ENCODE measurements around the gene ACTMAP. TPM values are rescaled to one million over a fixed set of nuclear protein-coding genes. Genes with fewer than 3 reads are reported as not detected.

The ACTMAP gene
- total and polyA plus RNA-seq, 2 experiments from 2014 or later = 2.5 to 7.3 TPM

DNA sequence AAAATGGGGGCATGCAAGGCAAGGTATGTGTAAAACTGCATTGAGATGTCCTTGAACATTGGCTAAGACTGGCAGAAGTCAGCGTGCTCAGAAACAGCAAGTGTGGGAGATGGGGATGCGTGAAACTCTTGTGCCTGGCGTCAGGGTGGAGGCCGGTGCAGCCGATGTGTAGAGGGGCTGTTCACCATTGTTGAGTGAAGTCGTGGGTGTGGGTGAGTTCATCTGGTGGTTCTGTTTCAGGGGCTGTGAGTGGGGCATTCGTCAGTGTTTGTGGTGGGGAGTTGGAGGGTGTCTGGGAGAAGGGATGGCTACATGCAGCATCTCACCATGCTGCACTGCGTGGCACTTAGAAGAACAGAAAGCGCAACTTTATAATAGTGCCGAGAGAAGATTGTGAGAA, 13.7 kb upstream of the ACTMAP start:
- Histone ChIP-seq H3K9me2 (ENCODE audit: insufficient read depth) (no peaks in the 10 kb centered on the region), H3K79me2 (ENCODE audit: insufficient read depth) (peaks cover 30% of the 10 kb centered on the region), H3K36me3 (ENCODE audit: low read depth) (peaks cover 57% of the 10 kb centered on the region), H3K27me3 (replicated peaks; ENCODE audit: insufficient read depth) (no peaks in the 10 kb centered on the region), H3K4me3 (no peak overlapping the region), H3K4me2 (ENCODE audit: unreplicated experiment) (no peak overlapping the region), H3K27ac (no peak overlapping the region), H2AFZ (no peak overlapping the region), H3K4me1 (ENCODE audit: insufficient read depth) (no peaks in the 10 kb centered on the region), H3F3A (ENCODE audit: insufficient read depth) (0 out of 2 replicates have a peak, but pooled peaks cover 5% of the 10 kb centered on the region), H3K9me3 (ENCODE audit: low read depth) (no peaks in the 10 kb centered on the region), H3K9ac (no peak overlapping the region), H4K20me1 (ENCODE audit: insufficient read depth) (no peaks in the 10 kb centered on the region)
- no peak for DNase-seq
- 89 to 94% methylated on average over 10 of the region's 10 CpGs for WGBS, 2 experiments (ENCODE audit: low coverage in 1 of 2, low lambda C conversion rate in 2 of 2, missing lambda C conversion rate in 2 of 2)
- TF ChIP-seq EZH2phosphoT487 (IDR thresholded peaks at IDR 0.05; ENCODE audit: insufficient read depth, low read depth) (no peak), EZH2 (IDR thresholded peaks at IDR 0.05; ENCODE audit: insufficient read depth, poor library complexity, severe bottlenecking) (no peak)
- in situ Hi-C loops (cut with MboI) = no loop called here

DNA sequence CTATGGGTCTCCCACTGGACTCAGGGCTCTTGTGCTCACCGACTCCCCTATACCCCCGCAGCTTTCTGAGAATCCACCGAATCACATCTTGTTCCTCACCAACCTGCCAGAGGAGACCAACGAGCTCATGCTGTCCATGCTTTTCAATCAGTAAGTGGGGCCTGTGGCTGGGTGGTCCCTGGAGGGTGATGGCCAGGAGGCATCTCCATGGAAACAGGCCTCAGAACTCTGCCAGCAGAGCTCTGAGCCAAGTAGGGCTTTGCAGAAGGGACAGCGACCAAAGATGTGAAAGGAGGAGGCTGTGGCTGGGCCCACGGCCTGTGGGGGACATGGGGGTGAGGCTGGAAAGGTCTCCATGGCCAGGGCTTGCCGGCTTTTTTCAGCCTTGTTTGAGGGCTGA, 13.2 kb upstream of the ACTMAP start:
- in situ Hi-C loops (cut with MboI) = no loop called here
- Histone ChIP-seq H3K79me2 (ENCODE audit: insufficient read depth) (peaks cover 34% of the 10 kb centered on the region), H3K9ac (no peak overlapping the region), H3K4me1 (ENCODE audit: insufficient read depth) (no peaks in the 10 kb centered on the region), H3K4me3 (no peak overlapping the region), H3K27me3 (replicated peaks; ENCODE audit: insufficient read depth) (no peaks in the 10 kb centered on the region), H3K27ac (no peak overlapping the region), H4K20me1 (ENCODE audit: insufficient read depth) (no peaks in the 10 kb centered on the region), H2AFZ (no peak overlapping the region), H3K9me3 (ENCODE audit: low read depth) (no peaks in the 10 kb centered on the region), H3K36me3 (ENCODE audit: low read depth) (peaks cover 60% of the 10 kb centered on the region), H3F3A (ENCODE audit: insufficient read depth) (0 out of 2 replicates have a peak, but pooled peaks cover 5% of the 10 kb centered on the region), H3K4me2 (ENCODE audit: unreplicated experiment) (no peak overlapping the region), H3K9me2 (ENCODE audit: insufficient read depth) (no peaks in the 10 kb centered on the region)
- DNase-seq = no peak
- TF ChIP-seq EZH2 (IDR thresholded peaks at IDR 0.05; ENCODE audit: insufficient read depth, poor library complexity, severe bottlenecking) (no peak), EZH2phosphoT487 (IDR thresholded peaks at IDR 0.05; ENCODE audit: insufficient read depth, low read depth) (no peak)
- WGBS, 2 experiments (ENCODE audit: low coverage in 1 of 2, low lambda C conversion rate in 2 of 2, missing lambda C conversion rate in 2 of 2) = 96 to 97% methylated on average over 7 of the region's 7 CpGs

DNA sequence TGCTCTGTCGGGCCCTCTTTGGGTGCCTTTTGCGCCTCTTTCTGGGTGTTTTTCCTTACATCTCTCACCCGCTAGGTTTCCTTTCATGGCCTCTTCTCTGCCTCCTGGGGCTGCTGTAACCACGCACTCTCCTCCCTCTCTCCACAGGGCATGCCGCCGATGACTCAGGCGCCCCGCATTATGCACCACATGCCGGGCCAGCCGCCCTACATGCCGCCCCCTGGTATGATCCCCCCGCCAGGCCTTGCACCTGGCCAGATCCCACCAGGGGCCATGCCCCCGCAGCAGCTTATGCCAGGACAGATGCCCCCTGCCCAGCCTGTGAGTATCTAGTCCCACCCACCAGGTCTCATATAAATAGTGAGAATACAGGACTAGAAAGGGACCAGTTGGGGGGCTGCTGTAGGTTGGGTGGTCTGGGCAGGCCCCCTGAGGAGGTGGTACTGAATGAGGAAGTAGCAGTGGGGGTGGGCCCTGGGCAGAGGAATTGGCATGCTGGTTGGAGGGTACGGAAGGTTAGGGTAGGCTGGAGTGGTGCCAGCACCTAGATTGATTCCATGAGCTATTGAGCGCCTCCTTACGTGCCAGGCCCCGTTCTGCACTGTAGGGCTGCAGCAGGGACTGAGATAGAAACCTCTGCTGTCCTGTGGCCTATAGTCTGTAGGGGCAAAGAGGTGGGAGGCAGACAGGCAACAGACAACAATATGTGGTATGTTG, 12.6 kb upstream of the ACTMAP start:
- in situ Hi-C loops (cut with MboI) = no loop called here
- no peaks in the 10 kb centered on the region for H3K9me2 ChIP-seq (ENCODE audit: insufficient read depth)
- 87 to 90% methylated on average over 16 to 17 of the region's 17 CpGs for WGBS, 2 experiments (ENCODE audit: low coverage in 1 of 2, low lambda C conversion rate in 2 of 2, missing lambda C conversion rate in 2 of 2)
- H3K4me3 ChIP-seq = no peak overlapping the region
- H3K9me3 ChIP-seq (ENCODE audit: low read depth) = no peaks in the 10 kb centered on the region
- no peak overlapping the region for H3K27ac ChIP-seq
- H3K4me1 ChIP-seq (ENCODE audit: insufficient read depth) = no peaks in the 10 kb centered on the region
- no peak overlapping the region for H3K9ac ChIP-seq
- H3K79me2 ChIP-seq (ENCODE audit: insufficient read depth) = peaks cover 40% of the 10 kb centered on the region
- H4K20me1 ChIP-seq (ENCODE audit: insufficient read depth) = no peaks in the 10 kb centered on the region
- H3K4me2 ChIP-seq (ENCODE audit: unreplicated experiment) = no peak overlapping the region
- 0 out of 2 replicates have a peak, but pooled peaks cover 5% of the 10 kb centered on the region for H3F3A ChIP-seq (ENCODE audit: insufficient read depth)
- TF ChIP-seq EZH2phosphoT487 (IDR thresholded peaks at IDR 0.05; ENCODE audit: insufficient read depth, low read depth) (no peak), EZH2 (IDR thresholded peaks at IDR 0.05; ENCODE audit: insufficient read depth, poor library complexity, severe bottlenecking) (no peak)
- no peak for DNase-seq
- H3K27me3 ChIP-seq (replicated peaks; ENCODE audit: insufficient read depth) = no peaks in the 10 kb centered on the region
- no peak overlapping the region for H2AFZ ChIP-seq
- peaks cover 66% of the 10 kb centered on the region for H3K36me3 ChIP-seq (ENCODE audit: low read depth)

DNA sequence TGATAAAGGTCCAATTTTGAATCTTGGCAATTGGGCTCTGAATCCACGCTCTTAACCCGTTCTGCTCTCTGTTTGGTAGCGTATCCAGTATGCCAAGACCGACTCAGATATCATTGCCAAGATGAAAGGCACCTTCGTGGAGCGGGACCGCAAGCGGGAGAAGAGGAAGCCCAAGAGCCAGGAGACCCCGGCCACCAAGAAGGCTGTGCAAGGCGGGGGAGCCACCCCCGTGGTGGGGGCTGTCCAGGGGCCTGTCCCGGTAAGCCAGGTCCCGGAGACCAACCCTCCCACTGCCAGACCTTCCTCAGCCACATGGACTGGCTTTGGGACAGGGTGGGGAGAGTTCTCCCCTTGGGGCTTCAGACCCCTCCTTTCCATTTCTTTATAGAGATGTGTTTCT, 9.1 kb upstream of the ACTMAP start:
- no peaks in the 10 kb centered on the region for H3K27me3 ChIP-seq (replicated peaks; ENCODE audit: insufficient read depth)
- H2AFZ ChIP-seq = no peak overlapping the region
- peaks cover 50% of the 10 kb centered on the region for H3K36me3 ChIP-seq (ENCODE audit: low read depth)
- no peak overlapping the region for H3K9ac ChIP-seq
- H3K4me3 ChIP-seq = no peak overlapping the region
- no peaks in the 10 kb centered on the region for H3K9me3 ChIP-seq (ENCODE audit: low read depth)
- WGBS, 2 experiments (ENCODE audit: low coverage in 1 of 2, low lambda C conversion rate in 2 of 2, missing lambda C conversion rate in 2 of 2) = 86 to 90% methylated on average over 10 to 13 of the region's 13 CpGs
- TF ChIP-seq EZH2 (IDR thresholded peaks at IDR 0.05; ENCODE audit: insufficient read depth, poor library complexity, severe bottlenecking) (no peak), EZH2phosphoT487 (IDR thresholded peaks at IDR 0.05; ENCODE audit: insufficient read depth, low read depth) (no peak)
- peaks cover 74% of the 10 kb centered on the region for H3K79me2 ChIP-seq (ENCODE audit: insufficient read depth)
- H3K27ac ChIP-seq = no peak overlapping the region
- in situ Hi-C loops (cut with MboI) = no loop called here
- peaks cover 4% of the 10 kb centered on the region; the same call in 1 of the 2 replicates for H3F3A ChIP-seq (ENCODE audit: insufficient read depth)
- H4K20me1 ChIP-seq (ENCODE audit: insufficient read depth) = no peaks in the 10 kb centered on the region
- no peak overlapping the region for H3K4me2 ChIP-seq (ENCODE audit: unreplicated experiment)
- peaks cover 7% of the 10 kb centered on the region for H3K4me1 ChIP-seq (ENCODE audit: insufficient read depth)
- H3K9me2 ChIP-seq (ENCODE audit: insufficient read depth) = no peaks in the 10 kb centered on the region
- no peak for DNase-seq

Data from GM23248 (cell line).